ENCODE measurements around the gene MACROD2. TPM values are rescaled to one million over a fixed set of nuclear protein-coding genes. Genes with fewer than 3 reads are reported as not detected.

MACROD2 gene
- total RNA-seq, 2 donors from 2014 or later, result 0.94 to 10.4 TPM

- DNase-seq (ENCODE audit: low spot score), result no peak
- Histone ChIP-seq H3K4me3 (no peak overlapping the region), H3K9me3 (no peaks in the 10 kb centered on the region), H3K27me3 (no peaks in the 10 kb centered on the region), H3K36me3 (no peaks in the 10 kb centered on the region), H3K27ac (no peak overlapping the region), H3K4me1 (no peaks in the 10 kb centered on the region)
- no peak for TF ChIP-seq CTCF (IDR thresholded peaks at IDR 0.05)
Measured at GRCh38 chr20:16018881-16019280, 2023.6 kb downstream of the MACROD2 start.

GRCh38 chr20:16020971-16021370 lies 2025.7 kb downstream of the MACROD2 start:
- Histone ChIP-seq H3K4me1 (no peaks in the 10 kb centered on the region), H3K27me3 (no peaks in the 10 kb centered on the region), H3K36me3 (no peaks in the 10 kb centered on the region), H3K9me3 (no peaks in the 10 kb centered on the region), H3K4me3 (no peak overlapping the region), H3K27ac (no peak overlapping the region)
- DNase-seq (ENCODE audit: low spot score), result no peak
- no peak for TF ChIP-seq CTCF (IDR thresholded peaks at IDR 0.05)

- no peaks in the 10 kb centered on the region for H3K4me1 ChIP-seq
- H3K27ac ChIP-seq, result no peak overlapping the region
- H3K9me3 ChIP-seq, result no peaks in the 10 kb centered on the region
- H3K4me3 ChIP-seq, result no peak overlapping the region
- DNase-seq (ENCODE audit: low spot score), result no peak
- no peaks in the 10 kb centered on the region for H3K36me3 ChIP-seq
- no peaks in the 10 kb centered on the region for H3K27me3 ChIP-seq
- TF ChIP-seq CTCF (IDR thresholded peaks at IDR 0.05), result no peak
Measured at GRCh38 chr20:16025084-16025483, 2029.8 kb downstream of the MACROD2 start.

- H3K36me3 ChIP-seq, result no peaks in the 10 kb centered on the region
Measured at GRCh38 chr20:16027686-16028085, 2032.4 kb downstream of the MACROD2 start.

DNA sequence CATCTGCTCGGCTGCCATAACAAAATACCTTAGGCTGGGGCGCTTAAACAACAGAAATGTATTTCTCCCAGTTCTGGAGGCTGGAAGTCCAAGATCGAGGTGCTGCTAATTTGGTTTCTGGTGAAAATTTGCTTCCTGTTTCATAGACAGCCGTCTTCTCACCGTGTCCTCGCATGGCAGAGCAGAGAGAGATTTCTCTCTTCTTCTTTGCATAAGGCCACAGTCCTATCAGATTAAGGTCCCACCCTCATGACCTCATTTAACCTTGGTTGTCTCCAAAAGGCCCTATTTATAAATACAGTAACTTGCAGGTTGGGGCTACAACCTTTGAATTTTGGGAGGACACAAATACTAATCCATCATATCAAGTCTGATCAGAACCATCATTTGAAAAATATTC lies 2033.6 kb downstream of the MACROD2 start:
- Histone ChIP-seq H3K4me3 (no peak overlapping the region), H3K4me1 (no peaks in the 10 kb centered on the region), H3K9me3 (no peaks in the 10 kb centered on the region), H3K27ac (no peak overlapping the region), H3K36me3 (no peaks in the 10 kb centered on the region), H3K27me3 (no peaks in the 10 kb centered on the region)
- DNase-seq (ENCODE audit: low spot score), result no peak
- no peak for TF ChIP-seq CTCF (IDR thresholded peaks at IDR 0.05)

More at GRCh38 chr20:16027686-16028085, 2032.4 kb downstream of the MACROD2 start:
- no peaks in the 10 kb centered on the region for H3K4me1 ChIP-seq
- no peaks in the 10 kb centered on the region for H3K9me3 ChIP-seq
- no peak overlapping the region for H3K27ac ChIP-seq
- no peak overlapping the region for H3K4me3 ChIP-seq
- DNase-seq (ENCODE audit: low spot score), result no peak
- H3K27me3 ChIP-seq, result no peaks in the 10 kb centered on the region
- no peak for TF ChIP-seq CTCF (IDR thresholded peaks at IDR 0.05)

DNA sequence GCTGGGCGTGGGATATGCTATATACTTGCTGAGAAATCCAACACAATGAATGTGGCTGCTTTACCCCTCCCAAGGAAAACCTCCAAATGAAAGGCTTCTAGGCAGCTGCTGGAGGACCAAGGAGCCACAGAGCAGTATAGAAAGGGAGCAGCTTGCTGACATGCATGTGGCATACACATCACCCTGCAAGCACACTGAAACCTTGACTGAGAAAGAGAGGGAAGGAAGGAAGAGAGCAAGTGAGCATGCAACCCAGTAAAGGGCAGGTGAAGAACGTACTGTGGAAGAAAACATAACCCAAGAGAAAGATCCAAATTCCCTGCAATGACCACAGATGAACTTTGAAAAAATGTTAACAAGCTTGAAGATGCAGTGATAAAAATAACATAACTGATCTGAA lies 2034.9 kb downstream of the MACROD2 start:
- Histone ChIP-seq H3K9me3 (no peaks in the 10 kb centered on the region), H3K4me3 (no peak overlapping the region), H3K36me3 (no peaks in the 10 kb centered on the region), H3K27me3 (no peaks in the 10 kb centered on the region), H3K27ac (no peak overlapping the region), H3K4me1 (no peaks in the 10 kb centered on the region)
- no peak for DNase-seq (ENCODE audit: low spot score)
- no peak for TF ChIP-seq CTCF (IDR thresholded peaks at IDR 0.05)

Data from right atrium auricular region (tissue), 2 donors.